ENCODE measurements around the gene POTEH.
"Not testable (repeated sequence)": the region's sequence is repeated elsewhere in the genome, so short reads cannot be mapped to it uniquely, and the experiment has no call there.

The POTEH gene

GRCh38 chr22:15688090-15688489 lies 1.7 kb upstream of the POTEH start:
- H3K27me3 ChIP-seq (replicated peaks; ENCODE audit: control insufficient read depth, insufficient read depth, low read length); H3K36me3 ChIP-seq (ENCODE audit: control insufficient read depth, insufficient read depth, low read length); H3K4me3 ChIP-seq (replicated peaks; ENCODE audit: low read depth, low read length); DNase-seq (ENCODE audit: extremely low read depth, insufficient read length): not testable (repeated sequence)

GRCh38 chr22:15689012-15689748 lies 646 bp upstream of the POTEH start:
- H3K27me3 ChIP-seq (replicated peaks; ENCODE audit: control insufficient read depth, insufficient read depth, low read length); DNase-seq (ENCODE audit: extremely low read depth, insufficient read length); H3K4me3 ChIP-seq (replicated peaks; ENCODE audit: low read depth, low read length); H3K36me3 ChIP-seq (ENCODE audit: control insufficient read depth, insufficient read depth, low read length): not testable (repeated sequence)

DNA sequence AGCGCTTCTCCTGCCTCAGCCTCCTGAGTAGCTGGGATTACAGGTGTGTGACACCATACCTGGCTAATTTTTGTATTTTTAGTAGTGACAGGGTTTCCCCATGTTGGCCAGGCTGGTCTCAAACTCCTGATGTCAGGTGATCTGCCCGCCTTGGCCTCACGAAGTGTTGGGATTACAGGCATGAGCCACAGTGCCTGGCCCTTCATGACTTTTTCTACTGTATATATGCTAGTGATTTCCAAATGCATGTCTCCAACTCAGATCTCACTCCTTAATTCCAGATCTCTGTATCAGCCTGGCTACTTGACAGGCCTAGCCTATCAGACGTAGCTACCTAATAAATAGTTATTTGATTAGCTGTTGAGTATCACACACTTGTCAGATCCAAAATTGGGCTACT lies 23.8 kb downstream of the POTEH start:
- H3K36me3 ChIP-seq (ENCODE audit: control insufficient read depth, insufficient read depth, low read length); DNase-seq (ENCODE audit: extremely low read depth, insufficient read length); H3K27me3 ChIP-seq (replicated peaks; ENCODE audit: control insufficient read depth, insufficient read depth, low read length); H3K4me3 ChIP-seq (replicated peaks; ENCODE audit: low read depth, low read length): not testable (repeated sequence)

DNA sequence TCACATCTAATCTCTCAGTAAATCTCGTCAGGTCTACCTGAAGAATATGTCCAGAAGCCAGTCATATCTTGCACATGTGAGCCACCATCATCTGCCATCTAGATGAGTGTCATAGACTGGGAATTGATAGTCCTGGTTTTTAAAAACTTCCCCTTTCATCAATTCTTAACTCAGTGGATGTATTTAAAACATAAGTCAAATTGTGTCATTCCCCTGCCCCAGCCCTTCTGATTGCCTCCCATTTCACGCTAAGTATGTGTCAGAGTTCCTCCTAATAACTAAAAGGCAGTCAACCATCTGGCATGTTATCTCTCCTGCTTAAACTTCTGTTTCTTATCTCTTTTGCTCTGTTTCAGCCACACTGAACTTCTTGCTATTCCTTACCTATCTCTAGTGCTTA lies 24.3 kb downstream of the POTEH start:
- not testable (repeated sequence) for H3K4me3 ChIP-seq (replicated peaks; ENCODE audit: low read depth, low read length); H3K36me3 ChIP-seq (ENCODE audit: control insufficient read depth, insufficient read depth, low read length); H3K27me3 ChIP-seq (replicated peaks; ENCODE audit: control insufficient read depth, insufficient read depth, low read length); DNase-seq (ENCODE audit: extremely low read depth, insufficient read length)

DNA sequence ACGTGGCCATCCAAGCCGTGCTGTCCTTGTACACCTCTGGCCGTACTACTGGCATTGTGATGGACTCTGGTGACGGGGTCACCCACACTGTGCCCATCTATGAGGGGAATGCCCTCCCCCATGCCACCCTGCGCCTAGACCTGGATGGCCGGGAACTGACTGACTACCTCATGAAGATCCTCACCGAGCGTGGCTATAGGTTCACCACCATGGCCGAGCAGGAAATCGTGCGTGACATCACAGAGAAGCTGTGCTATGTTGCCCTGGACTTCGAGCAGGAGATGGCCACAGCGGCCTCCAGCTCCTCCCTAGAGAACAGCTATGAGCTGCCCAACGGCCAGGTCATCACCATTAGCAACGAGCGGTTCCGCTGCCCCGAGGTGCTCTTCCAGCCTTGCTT lies 32.1 kb downstream of the POTEH start:
- H3K4me3 ChIP-seq (replicated peaks; ENCODE audit: low read depth, low read length); H3K36me3 ChIP-seq (ENCODE audit: control insufficient read depth, insufficient read depth, low read length); H3K27me3 ChIP-seq (replicated peaks; ENCODE audit: control insufficient read depth, insufficient read depth, low read length); DNase-seq (ENCODE audit: extremely low read depth, insufficient read length): not testable (repeated sequence)

- not testable (repeated sequence) for DNase-seq (ENCODE audit: extremely low read depth, insufficient read length); H3K4me3 ChIP-seq (replicated peaks; ENCODE audit: low read depth, low read length); H3K27me3 ChIP-seq (replicated peaks; ENCODE audit: control insufficient read depth, insufficient read depth, low read length); H3K36me3 ChIP-seq (ENCODE audit: control insufficient read depth, insufficient read depth, low read length)
Measured at GRCh38 chr22:15729209-15729917, 39.5 kb downstream of the POTEH start.

GRCh38 chr22:15731023-15731422 lies 41.2 kb downstream of the POTEH start:
- H3K27me3 ChIP-seq (replicated peaks; ENCODE audit: control insufficient read depth, insufficient read depth, low read length): not testable (repeated sequence)

DNA sequence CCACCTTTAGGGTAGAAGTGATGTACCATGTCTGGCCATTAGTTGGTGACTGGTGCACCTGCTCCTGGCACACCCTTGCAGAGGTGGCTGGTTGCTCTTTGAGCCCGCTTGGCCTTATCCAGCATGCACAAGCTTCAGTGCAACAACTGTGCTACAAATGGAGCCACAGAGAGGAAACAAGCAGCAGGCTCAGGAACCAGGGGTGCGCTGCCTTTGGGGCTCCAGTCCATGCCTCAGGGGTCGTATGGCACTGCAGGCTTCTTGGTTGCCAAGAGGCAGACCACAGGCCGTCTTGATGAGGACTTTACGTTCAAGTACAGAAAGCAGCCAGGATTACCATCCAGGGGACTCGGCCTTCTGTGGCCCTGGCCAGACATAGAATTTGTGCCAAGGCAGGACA lies 44.6 kb downstream of the POTEH start:
- not testable (repeated sequence) for H3K36me3 ChIP-seq (ENCODE audit: control insufficient read depth, insufficient read depth, low read length); H3K4me3 ChIP-seq (replicated peaks; ENCODE audit: low read depth, low read length); H3K27me3 ChIP-seq (replicated peaks; ENCODE audit: control insufficient read depth, insufficient read depth, low read length); DNase-seq (ENCODE audit: extremely low read depth, insufficient read length)

More at GRCh38 chr22:15731023-15731422, 41.2 kb downstream of the POTEH start:
- not testable (repeated sequence) for DNase-seq (ENCODE audit: extremely low read depth, insufficient read length); H3K36me3 ChIP-seq (ENCODE audit: control insufficient read depth, insufficient read depth, low read length); H3K4me3 ChIP-seq (replicated peaks; ENCODE audit: low read depth, low read length)

GRCh38 chr22:15738157-15738908 lies 48.5 kb downstream of the POTEH start:
- H3K27me3 ChIP-seq (replicated peaks; ENCODE audit: control insufficient read depth, insufficient read depth, low read length); H3K36me3 ChIP-seq (ENCODE audit: control insufficient read depth, insufficient read depth, low read length); H3K4me3 ChIP-seq (replicated peaks; ENCODE audit: low read depth, low read length); DNase-seq (ENCODE audit: extremely low read depth, insufficient read length): not testable (repeated sequence)

GRCh38 chr22:15738909-15739391 lies 49.1 kb downstream of the POTEH start:
- H3K27me3 ChIP-seq (replicated peaks; ENCODE audit: control insufficient read depth, insufficient read depth, low read length); DNase-seq (ENCODE audit: extremely low read depth, insufficient read length); H3K4me3 ChIP-seq (replicated peaks; ENCODE audit: low read depth, low read length); H3K36me3 ChIP-seq (ENCODE audit: control insufficient read depth, insufficient read depth, low read length): not testable (repeated sequence)

DNA sequence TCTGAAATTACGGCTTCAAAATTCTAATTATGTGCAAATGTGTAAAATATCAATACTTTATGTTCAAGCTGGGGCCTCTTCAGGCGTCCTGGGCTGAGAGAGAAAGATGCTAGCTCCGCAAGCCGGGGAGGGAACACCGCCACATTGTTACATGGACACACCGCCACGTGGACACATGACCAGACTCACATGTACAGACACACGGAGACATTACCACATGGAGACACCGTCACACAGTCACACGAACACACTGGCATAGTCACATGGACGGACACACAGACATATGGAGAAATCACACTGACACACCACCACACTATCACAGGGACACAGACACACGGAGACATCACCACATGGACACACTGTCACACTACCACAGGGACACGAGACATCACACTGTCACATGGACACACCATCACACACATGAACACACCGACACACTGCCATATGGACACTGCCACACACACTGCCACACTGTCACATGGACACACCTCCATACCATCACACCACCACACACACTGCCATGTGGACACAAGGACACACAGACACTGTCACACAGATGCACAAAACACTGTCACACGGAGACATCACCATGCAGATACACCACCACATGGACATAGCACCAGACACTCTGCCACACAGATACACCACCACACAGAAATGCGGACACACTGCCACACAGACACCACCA lies 58.0 kb downstream of the POTEH start:
- not testable (repeated sequence) for H3K36me3 ChIP-seq (ENCODE audit: control insufficient read depth, insufficient read depth, low read length); DNase-seq (ENCODE audit: extremely low read depth, insufficient read length); H3K27me3 ChIP-seq (replicated peaks; ENCODE audit: control insufficient read depth, insufficient read depth, low read length); H3K4me3 ChIP-seq (replicated peaks; ENCODE audit: low read depth, low read length)

DNA sequence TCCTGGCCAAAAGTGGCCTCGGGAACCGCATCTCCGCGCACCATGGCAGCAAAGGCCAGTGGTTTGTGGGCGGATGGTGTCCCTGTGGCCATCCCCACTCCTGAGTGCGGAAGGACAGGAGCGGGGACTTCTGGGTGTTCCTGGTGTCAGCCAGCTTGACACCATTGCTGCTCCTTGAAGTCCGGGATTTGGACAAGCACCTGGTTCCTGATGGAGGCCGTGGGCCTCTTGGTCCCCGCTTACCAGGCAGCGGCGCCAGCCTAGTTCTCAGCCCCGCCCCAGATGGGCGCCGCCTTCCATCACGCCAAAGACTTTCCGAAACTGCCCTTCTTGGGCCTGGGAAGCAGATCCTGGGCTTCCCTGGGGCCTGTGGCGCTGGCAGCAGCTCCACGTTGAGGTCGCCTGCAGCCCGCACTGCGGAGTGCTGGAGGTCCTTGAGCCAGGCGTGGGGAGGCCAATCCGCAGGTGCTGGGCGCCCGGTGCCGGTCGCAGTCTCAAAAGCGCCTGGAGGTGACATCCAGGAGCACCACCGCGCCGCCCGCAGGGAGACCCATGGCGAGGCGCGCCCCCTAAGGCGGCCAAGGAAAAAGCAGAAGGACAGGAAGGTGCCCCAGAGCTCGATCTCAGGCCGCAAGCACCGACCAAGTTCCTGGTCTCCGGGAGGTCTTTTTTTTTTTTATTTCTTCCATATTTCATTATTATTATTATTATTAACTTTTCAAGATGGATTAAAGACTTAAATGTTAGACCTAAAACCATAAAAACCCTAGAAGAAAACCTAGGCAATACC lies 59.5 kb downstream of the POTEH start:
- not testable (repeated sequence) for DNase-seq (ENCODE audit: extremely low read depth, insufficient read length); H3K36me3 ChIP-seq (ENCODE audit: control insufficient read depth, insufficient read depth, low read length); H3K4me3 ChIP-seq (replicated peaks; ENCODE audit: low read depth, low read length); H3K27me3 ChIP-seq (replicated peaks; ENCODE audit: control insufficient read depth, insufficient read depth, low read length)

GRCh38 chr22:15759443-15760097 lies 69.7 kb downstream of the POTEH start:
- H3K27me3 ChIP-seq (replicated peaks; ENCODE audit: control insufficient read depth, insufficient read depth, low read length); H3K36me3 ChIP-seq (ENCODE audit: control insufficient read depth, insufficient read depth, low read length); DNase-seq (ENCODE audit: extremely low read depth, insufficient read length); H3K4me3 ChIP-seq (replicated peaks; ENCODE audit: low read depth, low read length): not testable (repeated sequence)

Data from GM06990 (cell line).